Measurements from ENCODE around the gene SLC28A2. TPM values are rescaled to one million over a fixed set of nuclear protein-coding genes. Genes with fewer than 3 reads are reported as not detected.
"Not testable (repeated sequence)": the region's sequence is repeated elsewhere in the genome, so short reads cannot be mapped to it uniquely, and the experiment has no call there.

The SLC28A2 gene, protein sequence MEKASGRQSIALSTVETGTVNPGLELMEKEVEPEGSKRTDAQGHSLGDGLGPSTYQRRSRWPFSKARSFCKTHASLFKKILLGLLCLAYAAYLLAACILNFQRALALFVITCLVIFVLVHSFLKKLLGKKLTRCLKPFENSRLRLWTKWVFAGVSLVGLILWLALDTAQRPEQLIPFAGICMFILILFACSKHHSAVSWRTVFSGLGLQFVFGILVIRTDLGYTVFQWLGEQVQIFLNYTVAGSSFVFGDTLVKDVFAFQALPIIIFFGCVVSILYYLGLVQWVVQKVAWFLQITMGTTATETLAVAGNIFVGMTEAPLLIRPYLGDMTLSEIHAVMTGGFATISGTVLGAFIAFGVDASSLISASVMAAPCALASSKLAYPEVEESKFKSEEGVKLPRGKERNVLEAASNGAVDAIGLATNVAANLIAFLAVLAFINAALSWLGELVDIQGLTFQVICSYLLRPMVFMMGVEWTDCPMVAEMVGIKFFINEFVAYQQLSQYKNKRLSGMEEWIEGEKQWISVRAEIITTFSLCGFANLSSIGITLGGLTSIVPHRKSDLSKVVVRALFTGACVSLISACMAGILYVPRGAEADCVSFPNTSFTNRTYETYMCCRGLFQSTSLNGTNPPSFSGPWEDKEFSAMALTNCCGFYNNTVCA
- polyA plus RNA-seq: under 1 TPM in 1 of 3 donors, not detected in 2; 0.59 TPM

DNA sequence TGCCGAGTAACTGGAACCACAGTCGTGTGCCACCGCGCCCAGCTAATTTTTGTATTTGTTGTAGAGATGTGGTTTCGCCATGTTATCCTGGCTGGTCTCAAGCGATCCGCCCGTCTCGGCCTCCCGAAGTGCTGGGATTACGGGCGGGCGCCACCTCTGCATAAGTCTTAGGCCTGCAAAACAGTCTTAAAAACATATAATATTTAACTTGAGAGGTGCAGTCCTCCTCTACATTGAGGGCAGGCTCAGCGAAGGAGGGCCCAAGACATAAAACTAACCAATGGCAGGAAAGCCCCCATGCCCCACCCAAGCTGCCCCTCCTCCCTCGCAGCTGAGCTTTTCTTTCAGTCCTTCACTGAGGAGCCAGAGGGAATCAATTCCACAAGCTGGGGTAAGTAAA lies at the start of gene SLC28A2:
Gene SLC28A2 (plus strand): TSS at position 347 of the 400 bp plus-strand sequence. CDS start 982 bp downstream, outside the sequence.
- 89 to 98% (median 96%) methylated on average over 15 of the region's 15 CpGs for WGBS, 3 donors

DNA sequence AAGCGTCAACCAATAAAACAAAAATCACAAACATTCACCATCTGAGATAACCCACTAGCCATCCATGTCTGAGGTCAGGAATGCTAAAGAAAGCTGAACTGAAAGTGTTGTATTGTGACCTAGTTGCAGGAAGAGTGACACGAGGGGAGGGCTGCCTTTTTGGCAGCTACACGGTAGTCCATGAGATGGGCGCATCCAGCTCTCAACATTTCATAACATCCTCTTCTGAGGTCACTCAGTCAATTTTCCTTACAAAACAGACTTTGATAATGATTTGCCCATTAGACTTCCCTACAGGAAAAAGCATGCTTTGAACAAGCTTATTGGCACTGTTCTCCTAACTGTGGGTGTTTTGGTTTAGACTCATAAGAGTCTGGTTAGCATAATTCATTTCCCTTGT lies 48.9 kb upstream of the SLC28A2 start:
- no peak overlapping the region for H3K27ac ChIP-seq (ENCODE audit: low read depth, low read length)
- 33 to 59% (median 34%) methylated on average over 4 of the region's 4 CpGs for WGBS, 3 donors

More for the DNA sequence above, at the start of gene SLC28A2:
- H3K27ac ChIP-seq (ENCODE audit: low read depth, low read length): no peak within 1 kb of the TSS

DNA sequence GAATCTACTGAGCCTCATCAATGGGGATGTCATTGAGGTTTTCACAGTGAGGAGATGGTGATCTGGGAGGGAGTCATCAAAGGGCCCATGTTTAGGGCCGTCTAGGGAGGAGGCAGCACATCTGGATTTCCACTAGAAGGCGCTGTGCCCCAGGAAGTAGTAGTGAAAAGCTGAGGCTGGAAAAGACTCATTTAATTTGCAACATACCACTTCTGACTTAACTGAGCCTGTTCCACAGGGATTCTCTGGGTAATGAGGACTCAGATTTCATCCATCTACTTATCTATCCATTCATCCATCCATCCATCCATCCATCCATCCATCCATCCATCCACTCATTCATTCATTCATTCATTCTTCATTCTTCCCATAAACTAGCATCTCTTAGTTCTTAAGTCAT lies 46.8 kb upstream of the SLC28A2 start:
- WGBS, 3 donors: 3 to 5% (median 3%) methylated on average over 2 of the region's 2 CpGs
- H3K27ac ChIP-seq (ENCODE audit: low read depth, low read length): no peak overlapping the region

DNA sequence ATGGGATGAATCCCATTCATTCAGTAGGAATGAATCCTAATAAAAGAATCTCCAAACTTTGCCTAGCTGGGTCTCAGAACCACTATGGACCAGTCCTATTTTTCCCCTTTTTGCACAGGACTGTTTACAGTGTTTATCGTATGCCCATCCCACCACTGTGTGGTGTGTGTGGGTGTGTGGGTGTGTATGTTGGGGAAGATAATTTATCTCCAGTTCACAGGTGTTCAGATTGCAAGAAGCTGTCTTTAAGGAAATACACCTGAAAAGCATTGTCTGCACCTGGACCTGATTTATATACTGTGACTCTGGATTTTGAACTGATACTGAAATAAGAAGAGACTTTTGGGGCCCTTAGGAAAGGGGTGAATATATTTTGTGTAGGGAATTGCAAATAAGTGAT lies 39.5 kb upstream of the SLC28A2 start:
- H3K27ac ChIP-seq (ENCODE audit: low read depth, low read length): no peak overlapping the region
- 73 to 89% (median 81%) methylated on average over 1 of the region's 1 CpG for WGBS, 3 donors

DNA sequence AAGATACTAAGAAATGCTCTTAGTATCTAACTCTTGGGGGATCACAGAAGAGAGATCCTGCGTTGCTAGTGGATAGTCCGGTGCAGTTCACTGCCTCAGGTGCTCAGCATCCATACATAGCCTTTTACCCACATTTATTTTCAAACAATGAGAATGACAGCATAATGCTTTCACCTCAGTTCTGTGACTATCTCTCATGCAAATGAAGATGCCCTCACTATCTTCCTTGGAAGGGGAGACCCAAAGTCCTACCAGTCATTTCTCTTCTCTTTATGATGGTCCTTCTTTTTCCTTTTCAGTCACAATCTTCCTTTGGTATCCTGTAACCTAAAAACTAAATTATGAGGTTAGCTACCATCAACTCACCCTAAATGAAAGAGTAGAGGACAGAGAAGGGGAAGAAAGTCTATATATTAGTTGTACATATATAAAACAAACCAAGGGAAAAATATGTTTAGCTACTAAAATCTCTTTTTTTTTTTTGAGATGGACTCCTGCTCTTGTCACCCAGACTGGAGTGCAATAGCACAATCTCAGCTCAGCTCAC lies 30.9 kb upstream of the SLC28A2 start:
- no peak overlapping the region for H3K27ac ChIP-seq (ENCODE audit: low read depth, low read length)
- WGBS, 3 donors: 91 to 100% (median 92%) methylated on average over 2 of the region's 2 CpGs

DNA sequence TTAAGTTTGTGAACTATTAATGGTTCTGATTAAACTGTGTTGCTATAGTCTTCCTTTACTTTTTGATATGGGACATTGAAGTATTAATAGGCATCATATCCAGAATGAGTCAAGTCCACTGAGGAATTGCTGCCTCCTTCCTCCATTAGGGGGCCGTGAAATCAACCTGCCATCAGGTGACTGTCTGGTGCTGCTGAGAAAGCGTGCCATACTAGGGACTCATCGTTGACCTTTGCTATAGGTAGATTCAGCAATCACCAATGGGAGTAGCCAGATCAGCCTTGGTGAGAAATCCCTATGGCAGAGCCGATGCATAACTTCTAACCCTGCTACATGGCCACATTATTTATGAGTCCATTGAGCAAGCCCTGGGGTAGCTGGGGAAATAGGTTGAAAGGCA lies 30.1 kb upstream of the SLC28A2 start:
- no peak overlapping the region for H3K27ac ChIP-seq (ENCODE audit: low read depth, low read length)
- WGBS, 3 donors: 75 to 88% (median 78%) methylated on average over 4 of the region's 4 CpGs

DNA sequence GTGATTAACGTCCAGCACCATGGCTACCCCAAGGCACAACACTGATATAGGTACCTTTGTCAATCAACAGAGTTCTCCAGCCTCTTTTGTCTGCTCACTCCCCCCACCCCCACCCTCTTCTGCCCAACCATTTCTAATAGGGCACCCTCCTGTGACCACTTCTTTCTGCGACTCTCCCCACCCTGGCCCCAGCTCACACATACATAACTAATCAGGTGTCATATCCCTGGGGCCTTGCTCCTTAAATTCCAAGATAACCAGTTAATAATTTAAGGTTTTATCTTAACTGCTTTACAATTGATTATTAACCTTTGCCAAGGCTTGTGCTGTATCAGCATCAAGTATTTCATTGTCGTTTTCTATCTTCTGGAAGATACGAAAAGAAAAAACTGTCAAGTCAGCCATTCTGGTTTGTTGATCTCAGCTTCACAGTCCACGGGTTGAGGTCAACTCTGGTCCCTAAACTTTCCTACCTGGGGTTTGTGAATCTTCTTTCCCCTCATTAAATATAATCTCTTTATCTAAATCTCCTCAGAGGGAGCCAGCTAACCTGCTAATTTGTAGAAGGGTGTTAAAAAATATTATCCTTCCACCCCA lies 27.3 kb upstream of the SLC28A2 start:
- no peak overlapping the region for H3K27ac ChIP-seq (ENCODE audit: low read depth, low read length)
- 18 to 63% (median 58%) methylated on average over 5 of the region's 5 CpGs for WGBS, 3 donors

DNA sequence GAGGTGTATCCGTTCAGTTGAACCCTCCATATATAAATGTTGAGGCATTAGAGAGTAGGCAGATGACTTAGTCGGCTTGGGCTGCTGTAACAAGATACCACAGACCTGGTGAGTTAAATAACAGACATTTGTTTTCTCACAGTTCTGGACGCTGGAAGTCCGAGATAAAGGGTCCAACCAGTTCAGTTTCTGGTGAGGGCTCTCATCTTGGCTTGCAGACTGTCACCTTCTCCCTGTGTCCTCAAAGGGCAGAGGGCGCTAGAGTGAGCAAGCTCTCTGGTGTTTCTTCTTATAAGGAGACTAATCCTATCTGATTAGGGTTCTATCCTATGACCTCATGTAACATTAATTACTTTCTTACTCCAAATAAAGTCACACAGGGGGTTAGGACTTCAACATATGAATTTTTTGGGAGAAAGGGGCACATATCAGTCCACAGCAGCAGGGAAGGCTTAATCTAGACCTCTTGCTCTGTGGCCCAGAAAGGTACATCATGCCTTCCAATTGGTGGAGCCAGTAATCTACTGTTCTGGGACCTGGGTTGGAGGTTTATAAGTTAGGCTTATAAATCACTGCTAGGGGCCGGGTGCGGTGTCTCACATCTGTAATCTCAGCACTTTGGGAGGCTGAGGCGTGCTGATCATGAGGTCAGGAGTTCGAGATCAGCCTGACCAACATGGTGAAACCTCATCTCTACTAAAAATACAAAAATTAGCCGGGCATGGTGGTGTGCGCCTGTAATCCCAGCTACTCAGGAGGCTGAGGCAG lies 26.3 kb upstream of the SLC28A2 start:
- H3K27ac ChIP-seq (ENCODE audit: low read depth, low read length): no peak overlapping the region
- 70 to 80% (median 74%) methylated on average over 11 of the region's 11 CpGs for WGBS, 3 donors

DNA sequence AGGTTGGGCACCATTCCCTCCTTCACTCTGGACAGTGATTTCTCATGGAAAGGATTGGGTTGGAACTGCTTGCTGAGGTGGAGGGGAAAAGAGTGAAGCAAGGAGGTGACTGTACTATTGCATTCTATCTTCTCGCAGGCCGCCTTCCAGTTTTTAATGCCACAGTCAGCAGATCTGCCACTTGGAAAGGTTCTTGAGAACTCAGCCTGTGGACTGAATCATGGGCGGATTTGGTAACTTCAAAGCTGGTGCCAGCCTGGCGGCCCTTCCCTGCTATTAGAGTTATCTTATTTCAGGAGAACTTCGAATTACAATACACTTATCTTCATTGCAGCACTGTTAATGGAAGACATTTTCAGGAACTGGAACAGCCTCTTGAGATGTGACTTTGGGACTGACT lies 23.1 kb upstream of the SLC28A2 start:
- 74 to 80% (median 75%) methylated on average over 5 of the region's 5 CpGs for WGBS, 3 donors
- no peak overlapping the region for H3K27ac ChIP-seq (ENCODE audit: low read depth, low read length)

DNA sequence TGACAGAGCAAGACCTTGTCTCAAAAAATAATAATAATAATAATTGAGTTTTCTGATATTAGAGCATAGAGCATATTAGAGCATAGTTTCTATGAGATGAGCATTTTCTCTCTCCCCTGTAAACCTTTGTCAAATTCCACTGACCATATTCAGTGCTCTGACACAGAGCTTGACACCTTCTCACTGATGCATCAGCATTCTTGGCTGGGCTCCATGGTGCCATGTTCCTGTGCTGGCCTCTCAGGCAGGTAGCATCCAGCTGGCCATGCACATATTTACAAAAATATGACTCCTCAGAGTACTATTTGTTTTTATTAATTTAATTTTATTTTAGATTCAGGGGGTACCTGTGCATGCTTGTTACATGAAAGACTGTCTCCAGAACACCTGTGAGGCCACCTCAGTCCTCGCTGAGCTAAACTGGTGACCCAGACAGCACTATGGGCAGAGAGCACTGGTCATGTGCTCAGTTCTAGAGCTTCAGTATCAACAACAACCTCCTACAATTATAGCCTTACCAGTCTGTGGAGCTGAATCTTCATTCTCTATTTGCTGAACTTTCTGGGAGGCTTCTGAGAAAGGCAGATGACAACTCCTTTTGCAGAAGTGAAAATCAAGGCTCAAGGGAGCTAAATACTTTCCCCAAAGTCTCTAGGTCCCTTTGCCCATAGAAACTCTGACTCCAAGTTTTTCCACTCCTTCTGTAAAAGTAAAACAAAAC lies 21.6 kb upstream of the SLC28A2 start:
- 0% methylated on average over 1 of the region's 1 CpG for WGBS, 3 donors
- no peak overlapping the region for H3K27ac ChIP-seq (ENCODE audit: low read depth, low read length)

DNA sequence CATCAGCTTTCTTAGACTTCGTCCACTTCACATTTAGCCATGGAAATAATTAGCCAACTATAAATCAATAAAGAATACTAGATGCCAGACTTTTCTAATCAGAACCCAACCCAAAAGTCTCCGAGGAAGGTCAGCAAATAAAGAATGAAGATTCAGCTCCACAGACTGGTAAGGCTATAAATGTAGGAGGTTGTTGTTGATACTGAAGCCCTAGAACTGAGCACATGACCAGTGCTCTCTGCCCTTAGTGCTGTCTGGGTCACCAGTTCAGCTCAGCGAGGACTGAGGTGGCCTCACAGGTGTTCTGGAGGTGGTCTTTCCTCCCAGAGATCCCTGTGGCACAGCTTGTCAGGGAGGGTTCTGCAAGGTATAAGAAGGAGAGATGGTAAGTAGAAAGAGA lies 20.9 kb upstream of the SLC28A2 start:
- WGBS, 3 donors: 52 to 85% (median 75%) methylated on average over 3 of the region's 3 CpGs

DNA sequence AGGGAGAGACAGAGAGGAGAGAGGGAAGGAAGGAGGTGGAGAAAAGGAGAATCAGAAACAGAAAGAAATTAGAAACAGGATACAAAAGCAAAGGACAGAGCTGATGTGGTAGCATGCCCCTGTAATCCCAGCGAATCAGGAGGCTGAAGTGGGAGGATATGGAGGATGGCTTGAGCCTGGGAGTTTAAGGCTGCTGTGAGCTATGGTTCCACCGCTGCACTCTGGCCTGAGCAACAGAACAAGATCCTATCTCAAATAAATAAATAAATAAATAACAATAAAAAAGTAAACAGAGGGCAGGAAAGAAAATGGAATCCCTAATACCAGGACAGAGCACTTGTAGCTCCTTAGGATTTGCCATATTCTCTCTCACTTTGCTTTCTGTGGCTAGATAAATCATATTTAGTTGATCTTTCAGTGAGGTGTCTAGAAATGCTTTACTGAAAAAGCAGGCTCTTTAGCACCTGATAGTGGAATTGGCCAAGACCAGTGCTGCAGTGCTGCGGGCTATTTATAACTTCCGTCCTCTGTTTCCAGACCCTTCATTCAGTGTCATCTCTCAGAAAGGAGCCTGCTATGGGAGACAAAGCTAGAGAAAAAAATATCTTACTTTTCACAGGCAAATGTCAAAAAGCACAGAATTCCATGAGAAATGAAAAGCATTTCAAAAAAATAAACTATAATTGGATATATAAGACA lies 20.0 kb upstream of the SLC28A2 start:
- WGBS, 3 donors: 80 to 94% (median 87%) methylated on average over 4 of the region's 4 CpGs
- H3K27ac ChIP-seq (ENCODE audit: low read depth, low read length): no peak overlapping the region

More for the DNA sequence above, 20.9 kb upstream of the SLC28A2 start:
- H3K27ac ChIP-seq (ENCODE audit: low read depth, low read length): no peak overlapping the region

DNA sequence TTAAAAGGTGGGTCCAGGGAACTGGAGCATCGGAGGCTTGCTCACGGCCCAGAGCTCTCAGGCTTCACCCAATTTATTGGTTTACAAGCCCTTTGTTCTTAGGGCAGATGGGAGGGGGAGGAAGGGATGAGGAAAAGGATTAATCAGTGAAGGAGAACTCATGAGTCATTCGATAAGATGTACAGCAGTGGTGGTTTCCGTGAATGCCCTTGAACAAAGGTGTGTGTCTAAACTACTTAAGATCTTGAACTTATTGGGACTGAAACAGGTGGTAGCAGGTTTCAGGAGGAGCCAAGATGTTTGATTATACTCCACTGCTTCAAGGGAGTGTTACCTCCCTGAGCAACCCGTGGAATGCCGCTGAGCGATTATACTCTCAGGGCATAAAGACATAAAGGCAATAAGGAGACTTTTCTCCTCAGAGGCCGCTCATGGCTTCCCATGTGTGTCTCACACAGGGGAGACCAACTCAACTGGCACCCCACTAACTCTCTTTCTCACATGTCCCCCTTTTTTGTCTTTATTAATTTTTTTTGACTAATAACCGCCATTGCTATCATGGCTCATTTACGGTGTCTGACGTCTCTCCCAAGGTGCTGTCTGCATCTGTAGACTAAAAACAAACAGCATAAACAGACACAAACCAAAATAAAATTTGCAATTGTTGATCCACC lies 17.3 kb upstream of the SLC28A2 start:
- no peak overlapping the region for H3K27ac ChIP-seq (ENCODE audit: low read depth, low read length)
- WGBS, 3 donors: 67 to 76% (median 73%) methylated on average over 11 of the region's 11 CpGs

DNA sequence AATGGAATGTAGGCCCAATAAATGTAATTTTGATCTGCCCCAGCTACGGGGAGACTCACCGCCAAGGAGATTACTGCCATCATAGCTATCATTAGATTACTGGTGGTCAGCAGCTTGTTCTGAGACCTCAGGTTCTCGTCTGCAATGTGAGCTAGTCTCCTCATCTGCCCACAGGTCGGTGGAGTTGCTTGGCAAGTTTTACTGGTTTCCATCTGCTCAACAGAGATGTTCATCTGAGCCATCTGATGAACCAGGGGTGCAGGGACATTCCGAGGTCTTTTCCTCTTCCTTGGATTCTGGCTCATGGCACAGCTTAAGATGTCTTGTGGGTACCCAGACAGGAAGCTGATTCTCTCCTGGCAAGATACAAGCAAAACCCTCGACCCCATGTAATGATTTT lies 15.2 kb upstream of the SLC28A2 start:
- not testable (repeated sequence) for H3K27ac ChIP-seq (ENCODE audit: low read depth, low read length)
- 60 to 63% (median 61%) methylated on average over 6 of the region's 6 CpGs for WGBS, 3 donors

DNA sequence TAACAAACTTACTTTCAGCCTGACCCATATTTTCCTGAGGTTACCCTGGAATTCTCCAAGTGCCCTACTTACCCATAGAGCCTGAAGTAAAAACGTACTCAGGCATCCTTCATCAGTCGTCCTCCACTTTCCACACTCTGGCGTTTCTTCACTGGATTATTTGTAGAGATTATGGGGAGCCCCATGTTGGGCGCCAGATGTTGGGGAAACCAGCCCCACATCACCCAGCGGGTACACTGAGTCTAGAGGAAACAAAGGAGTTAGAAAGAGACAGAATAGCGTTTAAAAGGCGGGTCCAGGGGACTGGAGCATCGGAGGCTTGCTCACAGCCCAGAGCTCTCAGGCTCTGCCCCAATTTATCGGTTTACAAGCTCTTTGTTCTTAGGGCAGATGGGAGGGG lies 9.7 kb upstream of the SLC28A2 start:
- H3K27ac ChIP-seq (ENCODE audit: low read depth, low read length): no peak overlapping the region
- WGBS, 3 donors: 70 to 75% (median 75%) methylated on average over 9 of the region's 9 CpGs

DNA sequence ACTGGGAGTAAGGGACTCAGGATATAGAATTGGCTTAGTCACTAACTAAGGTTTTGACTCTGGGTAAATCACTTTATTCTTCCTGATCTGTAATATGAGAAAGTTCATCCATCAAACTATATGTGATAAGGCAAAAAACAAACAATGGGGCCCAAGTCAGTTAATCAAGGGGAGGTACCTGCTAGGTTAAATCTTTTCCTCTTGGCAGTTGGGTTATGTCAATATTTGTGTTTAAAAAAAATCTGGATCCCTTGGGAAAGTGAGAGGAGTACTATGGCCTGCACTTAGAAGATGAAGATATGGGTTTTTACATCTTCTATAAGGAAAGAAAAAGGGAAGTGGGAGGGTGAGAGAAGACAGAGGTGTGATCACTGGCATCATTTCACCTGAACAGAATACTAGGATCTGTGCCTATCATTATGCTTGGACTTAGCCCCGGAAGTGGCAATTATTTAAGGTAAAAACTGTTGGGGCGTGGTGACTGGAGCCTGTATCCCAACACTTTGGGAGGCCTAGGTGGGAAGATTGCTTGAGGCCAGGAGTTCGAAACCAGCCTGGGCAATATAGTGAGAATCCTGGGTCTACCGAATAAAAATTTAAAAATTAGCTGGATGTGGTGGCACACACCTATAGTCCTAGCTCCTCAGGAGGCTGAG lies 2.8 kb upstream of the SLC28A2 start:
- H3K27ac ChIP-seq (ENCODE audit: low read depth, low read length): no peak overlapping the region
- WGBS, 3 donors: 76 to 93% (median 89%) methylated on average over 4 of the region's 4 CpGs

Measured in adipose tissue (tissue), 3 donors.